Neural cell (in vitro differentiated cells): ENCODE data around the gene RPE65.

Experiments
- CTCF ChIP-seq: fragments of 450-650 bp; IDR thresholded peaks from 2 replicates; pipeline ENCODE4 v1.5.1; 2014; ENCODE audit warnings: antibody characterized with exemption, mild to moderate bottlenecking, moderate library complexity; ENCODE audit not compliant: poor library complexity, severe bottlenecking
- POLR2AphosphoS5 ChIP-seq: IDR thresholded peaks from 2 replicates; pipeline ENCODE4 v1.6.1; 2012
- RAD21 ChIP-seq: fragments of 450-650 bp; conservative IDR thresholded peaks from 2 replicates; pipeline ENCODE4 v1.6.1; 2014; ENCODE audit warnings: antibody characterized with exemption, mild to moderate bottlenecking, moderate library complexity

DNA sequence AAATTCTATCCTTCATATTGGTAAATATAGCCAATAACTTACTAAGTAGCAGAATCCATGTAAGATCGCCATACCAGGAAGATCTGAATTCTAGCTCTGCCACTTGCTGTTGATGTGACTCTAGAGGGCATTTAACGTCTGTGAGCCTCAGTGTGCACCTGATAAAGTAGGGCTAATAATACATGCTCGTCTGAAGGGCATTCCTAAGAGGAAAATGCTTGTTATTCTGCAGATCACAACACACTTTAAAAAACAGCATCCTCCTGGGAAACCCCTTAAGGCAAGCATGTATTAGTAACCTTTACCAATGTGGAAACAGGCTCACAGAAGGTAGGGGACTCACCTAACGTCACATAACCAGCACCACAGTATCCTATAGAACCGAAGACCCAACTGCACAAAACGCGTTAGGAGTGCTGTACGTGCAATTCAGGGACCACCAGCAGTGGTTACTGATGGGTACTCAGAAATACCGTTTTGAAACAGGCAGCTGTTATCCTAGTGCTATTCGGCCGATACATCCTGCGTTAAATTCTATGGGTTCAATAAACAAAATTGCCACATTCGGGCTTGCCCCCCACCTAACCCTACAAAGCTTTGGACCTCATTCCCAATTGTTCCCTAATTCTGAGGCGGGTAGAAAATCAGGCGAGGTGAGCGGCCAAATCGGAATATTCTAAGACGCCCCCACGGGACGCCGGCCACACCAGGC lies 46.4 kb upstream of the RPE65 start:
- no peak for TF ChIP-seq POLR2AphosphoS5
- TF ChIP-seq CTCF = no peak
- TF ChIP-seq RAD21 = no peak
